ENCODE data around the gene RNASEH2B. TPM values are rescaled to one million over a fixed set of nuclear protein-coding genes. Genes with fewer than 3 reads are reported as not detected.
A peak's percentile ranks its signal among the peaks of the same experiment; 100 is the strongest.

The RNASEH2B gene
- total and polyA plus RNA-seq, 12 donors, result 30.5 to 86.8 (median 40.1) TPM

- TF ChIP-seq CTCF (IDR thresholded peaks at IDR 0.05), result no peak
- H3K4me1 ChIP-seq, result peaks cover 0 to 18% (median 6%) of the 10 kb centered on the region in 9 donors
- no peak overlapping the region for H3K4me3 ChIP-seq
- WGBS, 2 donors, result 89 to 92% methylated on average over 7 of the region's 7 CpGs
- no peaks in the 10 kb centered on the region for H3K9me3 ChIP-seq
- ATAC-seq (no peak), DNase-seq (no peak)
- intact Hi-C loops (cut with DNase I), result no loop called here
- no peaks in the 10 kb centered on the region for H3K36me3 ChIP-seq
- no peak overlapping the region for H3K27ac ChIP-seq
- H3K27me3 ChIP-seq, result peaks cover 0 to 6% (median 0%) of the 10 kb centered on the region in 7 donors
These were observed 90.0 kb downstream of the RNASEH2B start for GRCh38 chr13:50999641-51000040.

DNA sequence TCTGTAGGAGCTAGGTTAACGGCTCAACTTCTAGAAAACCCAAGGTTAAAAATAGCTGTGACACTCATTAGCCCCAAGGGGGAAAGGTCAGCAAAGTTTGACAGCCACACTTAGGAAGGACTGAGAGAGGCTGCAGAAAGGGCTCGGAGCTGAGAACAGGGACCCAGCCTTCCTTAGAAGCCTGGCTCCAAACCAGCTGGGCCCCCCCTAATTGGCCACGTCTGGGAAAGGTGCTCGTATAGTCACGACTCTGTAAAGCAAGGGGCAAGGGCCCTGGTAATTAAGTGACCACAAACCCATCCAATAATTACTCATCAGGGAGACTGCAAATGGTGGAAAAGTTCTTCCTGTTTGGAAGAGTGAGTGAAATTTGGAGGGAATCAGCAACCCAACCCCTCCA lies 90.5 kb downstream of the RNASEH2B start:
- H3K27me3 ChIP-seq, result peaks cover 0 to 9% (median 0%) of the 10 kb centered on the region in 7 donors
- intact Hi-C loops (cut with DNase I), result no loop called here
- 45 to 48% methylated on average over 5 of the region's 5 CpGs for WGBS, 2 donors
- H3K4me1 ChIP-seq, result peaks cover 0 to 15% (median 6%) of the 10 kb centered on the region in 9 donors
- H3K4me3 ChIP-seq, result no peak overlapping the region
- no peak for TF ChIP-seq CTCF (IDR thresholded peaks at IDR 0.05)
- H3K9me3 ChIP-seq, result no peaks in the 10 kb centered on the region
- no peaks in the 10 kb centered on the region for H3K36me3 ChIP-seq
- no peak for DNase-seq
- ATAC-seq, result peak in 1 of 8 donors; percentile 10
- H3K27ac ChIP-seq, result no peak overlapping the region

DNA sequence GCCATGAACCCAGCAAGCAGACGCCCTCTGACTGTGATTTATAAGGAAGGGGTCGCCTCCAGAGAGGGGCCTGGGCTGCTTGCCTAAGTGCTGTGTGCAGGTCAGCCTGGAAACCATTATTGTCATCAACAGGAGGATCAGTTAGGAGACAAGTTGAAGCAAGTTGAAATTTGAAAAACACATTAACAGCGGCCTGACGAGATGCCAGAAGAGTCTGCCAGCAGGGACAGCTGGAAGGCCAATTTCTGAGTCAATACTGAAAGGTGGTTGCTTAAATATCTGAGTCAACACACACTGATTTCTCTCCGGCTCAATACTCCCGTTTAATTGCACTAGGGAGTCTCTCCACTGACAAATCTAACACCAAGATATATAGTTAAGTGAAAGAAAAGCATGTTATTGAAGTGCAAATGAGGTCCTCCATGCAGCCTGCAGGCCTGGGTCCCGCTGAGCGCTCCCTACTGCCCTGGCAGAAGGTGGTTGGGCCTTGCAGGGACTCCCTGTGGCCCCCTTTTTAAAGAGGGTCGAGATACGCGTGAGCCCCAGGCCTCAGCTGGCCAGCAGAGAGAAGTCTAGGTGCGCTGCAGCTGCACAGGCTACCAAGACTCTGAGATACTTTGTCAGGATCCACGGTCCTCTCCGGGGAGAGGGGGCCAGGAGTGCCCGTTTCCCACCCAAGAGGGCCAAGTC lies 91.1 kb downstream of the RNASEH2B start:
- DNase-seq, result peak in 1 of 2 donors; percentile 46
- intact Hi-C loops (cut with DNase I), result no loop called here
- peak in 5 of 8 donors; percentile 41 to 79 (median 50) for ATAC-seq
- Histone ChIP-seq H3K4me1 (peaks cover 0 to 15% (median 6%) of the 10 kb centered on the region in 9 donors), H3K36me3 (no peaks in the 10 kb centered on the region), H3K27me3 (peaks cover 0 to 9% (median 0%) of the 10 kb centered on the region in 7 donors), H3K9me3 (no peaks in the 10 kb centered on the region), H3K4me3 (no peak overlapping the region), H3K27ac (no peak overlapping the region)
- 72 to 82% methylated on average over 15 of the region's 15 CpGs for WGBS, 2 donors
- TF ChIP-seq CTCF (IDR thresholded peaks at IDR 0.05), result no peak

- WGBS, 2 donors, result 85 to 90% methylated on average over 8 of the region's 8 CpGs
- H3K4me1 ChIP-seq, result peaks cover 0 to 15% (median 6%) of the 10 kb centered on the region in 9 donors
- H3K27ac ChIP-seq, result no peak overlapping the region
- H3K4me3 ChIP-seq, result no peak overlapping the region
- H3K36me3 ChIP-seq, result no peaks in the 10 kb centered on the region
- ATAC-seq, result no peak
- no peaks in the 10 kb centered on the region for H3K9me3 ChIP-seq
- intact Hi-C loops (cut with DNase I), result no loop called here
- DNase-seq, result no peak
- peaks cover 0 to 9% (median 0%) of the 10 kb centered on the region in 7 donors for H3K27me3 ChIP-seq
- no peak for TF ChIP-seq CTCF (IDR thresholded peaks at IDR 0.05)
These were observed 91.7 kb downstream of the RNASEH2B start for GRCh38 chr13:51001335-51001734.

Data from heart right ventricle (tissue), 16 donors.